Measurements from ENCODE around the gene LIMS1. TPM values are rescaled to one million over a fixed set of nuclear protein-coding genes. Genes with fewer than 3 reads are reported as not detected.

LIMS1 gene
- polyA plus RNA-seq, 1 donor, result 47.3 TPM

DNA sequence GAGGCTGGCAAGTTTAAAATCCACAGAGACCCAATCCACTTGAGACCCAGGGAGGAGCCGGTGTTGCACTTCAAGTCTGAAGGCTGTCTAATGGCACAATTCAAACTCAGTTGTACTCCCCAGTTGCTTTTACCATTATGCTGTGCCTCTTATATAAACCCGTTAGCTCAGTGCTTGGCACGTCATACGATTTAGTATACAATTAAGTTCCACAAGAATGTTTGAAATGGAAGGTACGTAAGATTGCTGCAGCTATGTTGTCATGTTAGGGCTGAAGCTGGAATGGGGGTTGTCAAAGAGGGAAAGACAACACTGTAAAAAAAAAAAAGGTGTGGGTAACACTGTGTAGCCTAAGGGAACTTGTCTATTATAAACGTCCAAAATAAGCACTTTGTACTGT lies 30.2 kb downstream of the LIMS1 start:
- no peaks in the 10 kb centered on the region for H3K4me1 ChIP-seq (ENCODE audit: control insufficient read depth, insufficient read depth, low read length)
- WGBS (ENCODE audit: insufficient coverage, low lambda C conversion rate), result no CpG with 5 or more reads among the region's 6 CpGs
- H3K36me3 ChIP-seq (ENCODE audit: control insufficient read depth, insufficient read depth, low read length), result no peaks in the 10 kb centered on the region
- no peaks in the 10 kb centered on the region for H3K9me3 ChIP-seq (ENCODE audit: control insufficient read depth, low read depth, low read length)
- H3K27me3 ChIP-seq (ENCODE audit: control insufficient read depth, insufficient read depth, low read length), result no peaks in the 10 kb centered on the region
- no peak overlapping the region for H3K4me3 ChIP-seq (ENCODE audit: low read length)
- H3K27ac ChIP-seq (ENCODE audit: low read length), result no peak overlapping the region
- DNase-seq, result no peak

DNA sequence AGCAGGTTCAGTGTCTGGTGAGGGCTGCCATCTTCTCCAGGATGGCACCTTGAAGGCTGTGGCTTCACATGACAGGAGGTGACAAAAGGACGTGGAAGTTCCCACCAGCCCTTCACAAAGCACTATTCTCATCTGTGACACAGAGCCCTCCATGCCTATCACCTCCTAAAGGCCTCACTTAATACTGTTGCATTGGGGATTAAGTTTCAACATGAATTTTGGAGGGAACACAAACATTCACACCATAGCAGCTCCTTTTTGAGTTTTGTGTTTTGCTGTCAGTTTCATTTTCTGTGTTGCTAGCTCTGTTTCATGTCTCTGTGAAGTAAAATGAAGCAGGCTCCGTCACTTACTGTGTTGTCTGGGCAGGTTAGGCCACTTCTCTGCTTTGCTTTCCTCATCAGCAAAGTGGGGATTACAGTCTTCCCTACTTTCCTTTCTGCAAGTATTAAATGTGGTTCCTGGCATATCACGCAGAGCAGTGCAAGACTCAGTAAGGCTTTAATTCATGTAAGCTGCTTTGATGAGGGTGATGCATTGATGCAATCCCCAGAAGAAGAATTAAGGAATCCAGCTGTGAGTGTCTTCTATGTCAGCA lies 31.6 kb downstream of the LIMS1 start:
- H3K27ac ChIP-seq (ENCODE audit: low read length), result no peak overlapping the region

DNA sequence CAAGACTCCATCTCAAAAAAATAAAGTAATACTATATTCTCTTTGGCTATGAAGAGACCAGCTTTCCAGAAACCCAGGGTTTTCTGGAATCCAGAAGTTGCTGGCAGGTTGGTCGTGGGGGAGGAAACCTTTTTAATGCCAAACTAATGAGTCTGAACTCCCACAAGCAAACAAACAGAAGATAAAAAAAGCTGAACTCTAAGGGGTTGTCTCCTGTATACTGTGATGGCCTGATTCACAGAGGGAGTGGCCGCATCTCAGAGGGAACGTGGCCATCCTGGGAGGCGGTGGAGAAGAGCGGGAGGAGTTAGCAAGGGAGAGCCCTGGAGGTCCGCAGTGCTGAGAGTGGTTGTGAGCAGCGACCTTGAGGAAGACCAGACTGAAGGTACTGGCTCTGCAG lies 36.1 kb downstream of the LIMS1 start:
- Histone ChIP-seq H3K27ac (ENCODE audit: low read length) (no peak overlapping the region), H3K4me3 (ENCODE audit: low read length) (no peak overlapping the region), H3K27me3 (ENCODE audit: control insufficient read depth, insufficient read depth, low read length) (no peaks in the 10 kb centered on the region), H3K36me3 (ENCODE audit: control insufficient read depth, insufficient read depth, low read length) (no peaks in the 10 kb centered on the region), H3K9me3 (ENCODE audit: control insufficient read depth, low read depth, low read length) (no peaks in the 10 kb centered on the region), H3K4me1 (ENCODE audit: control insufficient read depth, insufficient read depth, low read length) (no peaks in the 10 kb centered on the region)
- WGBS (ENCODE audit: insufficient coverage, low lambda C conversion rate), result 80% methylated on average over 1 of the region's 7 CpGs
- no peak for DNase-seq

More for the DNA sequence above, 31.6 kb downstream of the LIMS1 start:
- Histone ChIP-seq H3K9me3 (ENCODE audit: control insufficient read depth, low read depth, low read length) (no peaks in the 10 kb centered on the region), H3K36me3 (ENCODE audit: control insufficient read depth, insufficient read depth, low read length) (no peaks in the 10 kb centered on the region), H3K4me3 (ENCODE audit: low read length) (no peak overlapping the region), H3K27me3 (ENCODE audit: control insufficient read depth, insufficient read depth, low read length) (no peaks in the 10 kb centered on the region), H3K4me1 (ENCODE audit: control insufficient read depth, insufficient read depth, low read length) (no peaks in the 10 kb centered on the region)
- no CpG with 5 or more reads among the region's 3 CpGs for WGBS (ENCODE audit: insufficient coverage, low lambda C conversion rate)
- DNase-seq, result no peak

DNA sequence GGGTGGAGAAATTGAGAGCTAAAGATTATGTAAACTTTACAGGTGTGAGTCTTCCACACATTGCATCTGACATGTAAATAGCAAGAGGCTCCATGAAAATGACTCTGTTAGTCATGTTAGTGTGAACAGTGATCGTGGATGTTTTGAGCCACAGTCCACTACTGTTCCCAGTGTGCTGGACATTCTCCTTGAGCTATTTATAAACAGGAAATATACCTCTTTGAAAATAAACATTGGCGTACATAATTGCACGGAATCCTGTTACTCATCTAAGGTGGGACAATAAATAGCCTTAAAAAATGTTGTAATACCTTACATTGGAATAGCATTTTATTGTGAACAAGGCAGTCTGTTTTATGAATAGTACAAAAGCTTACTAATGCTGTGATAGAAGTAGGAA lies 37.0 kb downstream of the LIMS1 start:
- H3K27ac ChIP-seq (ENCODE audit: low read length), result no peak overlapping the region
- no peaks in the 10 kb centered on the region for H3K4me1 ChIP-seq (ENCODE audit: control insufficient read depth, insufficient read depth, low read length)
- WGBS (ENCODE audit: insufficient coverage, low lambda C conversion rate), result 83% methylated on average over 1 of the region's 3 CpGs
- no peaks in the 10 kb centered on the region for H3K9me3 ChIP-seq (ENCODE audit: control insufficient read depth, low read depth, low read length)
- no peaks in the 10 kb centered on the region for H3K36me3 ChIP-seq (ENCODE audit: control insufficient read depth, insufficient read depth, low read length)
- H3K4me3 ChIP-seq (ENCODE audit: low read length), result no peak overlapping the region
- DNase-seq, result no peak
- no peaks in the 10 kb centered on the region for H3K27me3 ChIP-seq (ENCODE audit: control insufficient read depth, insufficient read depth, low read length)

DNA sequence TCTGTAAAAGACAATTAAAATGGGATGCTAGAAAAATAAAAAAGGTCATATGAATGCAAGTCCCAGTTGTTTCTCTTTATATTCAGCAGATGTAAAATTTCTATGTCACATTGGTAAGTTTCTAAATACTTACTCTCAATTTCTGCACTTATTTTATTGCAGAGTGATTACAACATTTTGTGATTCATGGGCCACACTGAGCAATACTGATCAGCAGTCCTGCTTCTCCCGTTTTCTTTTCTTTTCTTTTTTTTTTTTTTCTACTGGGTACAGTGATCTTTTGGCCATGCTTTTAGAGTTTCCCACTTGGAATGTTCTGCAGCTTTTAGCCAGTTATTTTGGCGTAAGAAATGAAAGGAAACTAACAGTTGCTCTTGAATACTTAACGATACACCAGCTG lies 38.8 kb downstream of the LIMS1 start:
- no peak for DNase-seq
- H3K9me3 ChIP-seq (ENCODE audit: control insufficient read depth, low read depth, low read length), result no peaks in the 10 kb centered on the region
- H3K27ac ChIP-seq (ENCODE audit: low read length), result no peak overlapping the region
- WGBS (ENCODE audit: insufficient coverage, low lambda C conversion rate), result no CpG with 5 or more reads among the region's 3 CpGs
- no peaks in the 10 kb centered on the region for H3K36me3 ChIP-seq (ENCODE audit: control insufficient read depth, insufficient read depth, low read length)
- H3K27me3 ChIP-seq (ENCODE audit: control insufficient read depth, insufficient read depth, low read length), result no peaks in the 10 kb centered on the region
- H3K4me1 ChIP-seq (ENCODE audit: control insufficient read depth, insufficient read depth, low read length), result no peaks in the 10 kb centered on the region
- H3K4me3 ChIP-seq (ENCODE audit: low read length), result no peak overlapping the region

DNA sequence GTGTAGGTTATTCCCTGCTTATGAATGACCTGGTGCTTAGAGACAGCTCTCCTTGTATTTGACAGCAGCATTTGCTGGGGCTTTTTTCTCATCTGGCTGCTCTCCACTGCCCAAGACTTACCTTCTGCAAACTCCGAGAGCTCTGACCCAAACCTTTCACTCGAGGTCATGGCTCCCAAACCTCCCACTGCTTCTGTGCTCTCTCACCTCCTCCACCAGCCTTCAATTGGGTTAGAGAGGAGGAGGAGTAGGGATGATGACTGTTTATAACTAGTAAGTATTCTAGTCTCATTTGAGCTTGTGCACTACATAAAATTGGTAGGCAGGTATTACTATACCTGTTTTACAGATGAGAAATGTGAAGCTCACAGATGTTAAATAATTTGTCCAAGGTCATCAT lies 40.1 kb downstream of the LIMS1 start:
- H3K4me1 ChIP-seq (ENCODE audit: control insufficient read depth, insufficient read depth, low read length), result no peaks in the 10 kb centered on the region
- no peak for DNase-seq
- H3K4me3 ChIP-seq (ENCODE audit: low read length), result no peak overlapping the region
- H3K27ac ChIP-seq (ENCODE audit: low read length), result no peak overlapping the region
- no peaks in the 10 kb centered on the region for H3K9me3 ChIP-seq (ENCODE audit: control insufficient read depth, low read depth, low read length)
- H3K27me3 ChIP-seq (ENCODE audit: control insufficient read depth, insufficient read depth, low read length), result no peaks in the 10 kb centered on the region
- H3K36me3 ChIP-seq (ENCODE audit: control insufficient read depth, insufficient read depth, low read length), result no peaks in the 10 kb centered on the region
- no CpG with 5 or more reads among the region's 2 CpGs for WGBS (ENCODE audit: insufficient coverage, low lambda C conversion rate)

DNA sequence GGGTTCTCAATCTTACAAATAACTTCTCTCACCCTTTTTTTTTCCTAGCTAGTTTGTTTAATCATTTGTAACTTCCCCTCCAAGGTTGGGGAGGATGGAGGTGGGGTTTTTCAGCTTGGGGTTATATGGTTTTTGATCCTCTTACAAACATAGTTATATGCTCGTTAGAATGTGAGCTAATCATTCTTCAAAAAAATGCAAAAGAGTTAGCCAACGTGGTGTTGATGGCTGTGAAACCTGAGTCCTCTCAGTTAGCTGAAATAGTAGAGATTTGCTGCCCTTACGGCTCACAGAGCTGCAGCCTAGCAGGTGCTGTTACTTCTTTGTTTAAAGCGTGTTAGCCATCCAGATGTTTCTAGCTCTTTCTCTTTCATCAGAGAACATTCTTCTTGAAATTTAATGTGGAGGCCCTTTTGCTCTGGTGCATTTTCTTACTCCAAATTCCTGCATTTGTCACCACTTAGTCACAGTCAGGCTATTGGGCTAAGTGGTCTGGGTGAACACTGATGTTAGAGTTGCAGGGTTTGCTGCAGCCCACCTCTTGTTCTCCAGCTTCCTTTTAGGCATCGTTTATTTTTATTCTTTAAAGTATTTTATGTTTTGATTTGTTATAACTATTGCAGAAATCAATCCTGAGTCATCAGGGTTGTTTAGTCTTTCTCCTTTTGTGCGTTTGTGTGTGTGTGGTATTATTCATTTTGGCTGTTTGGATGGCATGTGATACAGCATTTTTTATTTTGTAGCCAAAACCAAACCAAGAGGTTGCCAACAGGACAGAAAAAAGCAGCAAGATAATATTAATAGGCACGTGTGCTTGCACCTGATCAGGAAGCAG lies 41.1 kb downstream of the LIMS1 start:
- DNase-seq, result no peak
- 75% methylated on average over 2 of the region's 7 CpGs for WGBS (ENCODE audit: insufficient coverage, low lambda C conversion rate)
- Histone ChIP-seq H3K36me3 (ENCODE audit: control insufficient read depth, insufficient read depth, low read length) (no peaks in the 10 kb centered on the region), H3K9me3 (ENCODE audit: control insufficient read depth, low read depth, low read length) (no peaks in the 10 kb centered on the region), H3K27me3 (ENCODE audit: control insufficient read depth, insufficient read depth, low read length) (no peaks in the 10 kb centered on the region), H3K4me1 (ENCODE audit: control insufficient read depth, insufficient read depth, low read length) (peaks cover 2% of the 10 kb centered on the region), H3K4me3 (ENCODE audit: low read length) (no peak overlapping the region), H3K27ac (ENCODE audit: low read length) (no peak overlapping the region)

DNA sequence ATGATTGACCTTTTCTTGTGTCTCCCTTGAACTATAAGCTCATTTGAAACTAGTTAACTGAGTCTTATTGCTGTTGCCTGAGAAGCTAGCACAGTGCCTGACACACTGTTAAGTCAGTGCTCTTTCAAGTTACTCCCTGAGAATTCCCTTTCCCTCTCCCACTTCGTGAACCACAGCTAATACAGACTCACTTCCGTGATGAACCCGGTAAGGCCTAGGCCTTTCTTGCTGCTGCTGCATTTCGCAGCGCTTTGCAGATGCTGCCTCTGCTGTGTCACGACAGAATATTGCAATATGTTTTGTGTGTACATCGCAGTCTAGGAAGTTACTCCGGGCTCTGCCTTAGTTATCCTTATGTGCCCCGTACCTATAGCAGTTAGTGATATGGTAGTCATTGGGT lies 42.8 kb downstream of the LIMS1 start:
- Histone ChIP-seq H3K36me3 (ENCODE audit: control insufficient read depth, insufficient read depth, low read length) (no peaks in the 10 kb centered on the region), H3K27me3 (ENCODE audit: control insufficient read depth, insufficient read depth, low read length) (no peaks in the 10 kb centered on the region), H3K27ac (ENCODE audit: low read length) (no peak overlapping the region), H3K4me1 (ENCODE audit: control insufficient read depth, insufficient read depth, low read length) (peaks cover 2% of the 10 kb centered on the region), H3K4me3 (ENCODE audit: low read length) (no peak overlapping the region), H3K9me3 (ENCODE audit: control insufficient read depth, low read depth, low read length) (no peaks in the 10 kb centered on the region)
- DNase-seq, result no peak
- 83% methylated on average over 1 of the region's 9 CpGs for WGBS (ENCODE audit: insufficient coverage, low lambda C conversion rate)

DNA sequence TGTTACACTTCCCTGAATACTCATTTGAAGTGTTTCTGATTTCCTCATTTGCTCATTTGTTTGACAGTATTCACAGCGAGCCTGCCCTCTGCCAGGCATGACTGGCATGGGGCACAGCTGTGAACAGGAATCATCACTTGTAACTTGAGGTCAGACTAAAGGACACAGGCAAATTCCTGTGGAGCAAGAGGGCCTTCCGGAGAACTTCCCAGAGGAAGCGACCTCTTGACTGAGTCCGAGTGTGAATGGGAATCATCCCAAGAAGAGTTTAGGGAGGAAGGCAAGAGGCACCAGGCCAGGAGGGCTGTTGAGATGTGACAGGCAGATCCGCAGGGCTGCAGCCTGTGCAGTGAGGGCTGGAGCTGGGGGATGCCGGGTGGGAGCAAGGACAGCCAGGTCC lies 45.4 kb downstream of the LIMS1 start:
- Histone ChIP-seq H3K27ac (ENCODE audit: low read length) (no peak overlapping the region), H3K27me3 (ENCODE audit: control insufficient read depth, insufficient read depth, low read length) (no peaks in the 10 kb centered on the region), H3K4me1 (ENCODE audit: control insufficient read depth, insufficient read depth, low read length) (peaks cover 8% of the 10 kb centered on the region), H3K36me3 (ENCODE audit: control insufficient read depth, insufficient read depth, low read length) (no peaks in the 10 kb centered on the region), H3K4me3 (ENCODE audit: low read length) (no peak overlapping the region), H3K9me3 (ENCODE audit: control insufficient read depth, low read depth, low read length) (no peaks in the 10 kb centered on the region)
- WGBS (ENCODE audit: insufficient coverage, low lambda C conversion rate), result no CpG with 5 or more reads among the region's 6 CpGs
- no peak for DNase-seq

DNA sequence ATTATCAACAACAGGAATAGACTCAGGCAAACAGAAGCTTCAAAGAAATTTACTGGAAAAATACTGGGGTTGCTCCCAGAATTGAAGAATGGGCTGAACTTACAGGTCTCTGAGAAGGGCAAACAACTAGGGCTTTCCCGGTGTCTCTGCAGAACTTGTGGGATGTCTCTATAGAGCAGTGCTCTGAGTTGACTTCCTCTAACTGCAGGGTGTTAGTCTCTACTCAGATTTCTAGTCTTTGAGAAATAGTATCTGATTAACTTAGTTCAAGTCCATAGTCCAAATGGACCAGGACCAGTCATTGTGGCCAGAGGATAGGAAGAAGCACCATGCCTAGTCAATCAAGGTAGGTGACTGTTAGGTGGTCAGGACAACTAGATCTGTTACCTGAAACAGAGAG lies 45.8 kb downstream of the LIMS1 start:
- Histone ChIP-seq H3K4me1 (ENCODE audit: control insufficient read depth, insufficient read depth, low read length) (peaks cover 8% of the 10 kb centered on the region), H3K9me3 (ENCODE audit: control insufficient read depth, low read depth, low read length) (no peaks in the 10 kb centered on the region), H3K27ac (ENCODE audit: low read length) (no peak overlapping the region), H3K36me3 (ENCODE audit: control insufficient read depth, insufficient read depth, low read length) (no peaks in the 10 kb centered on the region), H3K4me3 (ENCODE audit: low read length) (no peak overlapping the region), H3K27me3 (ENCODE audit: control insufficient read depth, insufficient read depth, low read length) (no peaks in the 10 kb centered on the region)
- DNase-seq, result no peak
- no CpG with 5 or more reads among the region's 1 CpG for WGBS (ENCODE audit: insufficient coverage, low lambda C conversion rate)

Measured in large intestine (tissue), 3 donors.